H1 (cell line): ENCODE results near the gene TOM1L2. TPM values are rescaled to one million over a fixed set of nuclear protein-coding genes. Genes with fewer than 3 reads are reported as not detected.
A peak's percentile ranks its signal among the peaks of the same experiment; 100 is the strongest.

ENCODE experiments used
- CTCF ChIA-PET: fragments of 300-600 bp; sonication (Branson Sonifier 250); formaldehyde crosslinking; loops from one replicate; lab custom pipeline; 2021; ENCODE audit not compliant: partially characterized antibody; lab: Charles Lee
- POLR2A ChIA-PET: fragments of 300-600 bp; sonication (Branson Sonifier 250); formaldehyde crosslinking; loops from one replicate; lab custom pipeline; 2021; ENCODE audit warnings: inconsistent platforms; ENCODE audit not compliant: partially characterized antibody; lab: Charles Lee
- DNase-seq, 2 experiments: peaks; one replicate each; pipeline versions ENCODE4 v3.0.0 to v3.0.0-alpha.2; 2010 to 2022; ENCODE audit warnings: low spot score in 2 of 2, low read depth in 1 of 2, mixed read lengths in 1 of 2
- FAIRE-seq: peaks from 2 replicates; lab custom pipeline; 2011; peaks lifted over from hg19 to GRCh38; lab: Jason Lieb, UNC
- H2AFZ ChIP-seq: 2 replicates; pipeline ENCODE4 v1.8.1; 2012; ENCODE audit warnings: low read length, inconsistent platforms
- H2AK5ac ChIP-seq: 2 replicates; pipeline ENCODE4 v1.6.1; 2013; ENCODE audit warnings: low read depth, low read length
- H2BK120ac ChIP-seq: replicated peaks from 2 replicates; pipeline ENCODE3; 2013; ENCODE audit warnings: low read depth, low read length, inconsistent platforms
- H2BK12ac ChIP-seq: 2 replicates; pipeline ENCODE4 v1.6.1; 2013; ENCODE audit warnings: low read depth, low read length
- H2BK15ac ChIP-seq: 2 replicates; pipeline ENCODE4 v1.6.1; 2013; ENCODE audit warnings: low read length
- H2BK20ac ChIP-seq: 2 replicates; pipeline ENCODE4 v1.6.1; 2013; ENCODE audit warnings: low read length
- H2BK5ac ChIP-seq: 2 replicates; pipeline ENCODE4 v1.6.1; 2013; ENCODE audit warnings: low read depth, low read length
- H3K14ac ChIP-seq: 2 replicates; pipeline ENCODE4 v1.6.1; 2013; ENCODE audit warnings: inconsistent platforms; ENCODE audit not compliant: insufficient read length
- H3K18ac ChIP-seq: 2 replicates; pipeline ENCODE4 v1.6.1; 2013; ENCODE audit warnings: low read length; ENCODE audit errors: extremely low read depth
- H3K23ac ChIP-seq: 2 replicates; pipeline ENCODE4 v1.6.1; 2013; ENCODE audit warnings: inconsistent platforms; ENCODE audit not compliant: insufficient read length
- H3K23me2 ChIP-seq: 2 replicates; pipeline ENCODE4 v1.6.1; 2013; ENCODE audit warnings: low read depth, low read length
- H3K27ac ChIP-seq: 2 replicates; pipeline ENCODE4 v1.6.1; 2011; ENCODE audit warnings: low read depth, low read length, inconsistent platforms
- H3K27me3 ChIP-seq, 4 experiments: replicated peaks in 1 of 4; 1 replicate in 1 of 4; 2 replicates in 3 of 4; pipeline versions ENCODE4 v1.6.1 to v1.8.1; 2011 to 2013; ENCODE audit warnings: low read length in 3 of 4, mild to moderate bottlenecking in 3 of 4, inconsistent platforms in 2 of 4, mixed read lengths in 2 of 4, moderate library complexity in 1 of 4; ENCODE audit not compliant: control insufficient read depth in 3 of 4, insufficient read depth in 3 of 4; ENCODE audit errors: extremely low read depth in 1 of 4
- H3K36me3 ChIP-seq, 4 experiments: 2 replicates each; pipeline versions ENCODE4 v1.6.1 to v1.8.1; 2011 to 2013; ENCODE audit warnings: mild to moderate bottlenecking in 4 of 4, low read length in 3 of 4, moderate library complexity in 2 of 4, control low read depth in 1 of 4, inconsistent platforms in 1 of 4; ENCODE audit not compliant: insufficient read depth in 4 of 4, control insufficient read depth in 2 of 4
- H3K4ac ChIP-seq: replicated peaks from 2 replicates; pipeline ENCODE3; 2013; ENCODE audit warnings: low read length, low read depth, mixed read lengths, inconsistent platforms; ENCODE audit not compliant: insufficient read length
- H3K4me1 ChIP-seq, 4 experiments: replicated peaks in 1 of 4; 1 replicate in 1 of 4; 2 replicates in 3 of 4; pipeline versions ENCODE4 v1.6.1 to v1.8.1; 2011 to 2013; ENCODE audit warnings: low read length in 3 of 4, inconsistent platforms in 2 of 4, mixed read lengths in 1 of 4; ENCODE audit not compliant: insufficient read depth in 4 of 4, control insufficient read depth in 3 of 4
- H3K4me2 ChIP-seq, 2 experiments: 2 replicates each; pipeline versions ENCODE4 v1.6.1 to v1.8.1; 2011 to 2013; ENCODE audit warnings: low read depth in 2 of 2, low read length in 2 of 2, control low read depth in 1 of 2, inconsistent platforms in 1 of 2, mild to moderate bottlenecking in 1 of 2; ENCODE audit not compliant: insufficient read depth in 1 of 2
- H3K4me3 ChIP-seq, 4 experiments: fragments of 200-600, 300-600 bp in 1 of 4; sonication (generic), shearing (Covaris generic), sonication (Bioruptor Twin) in 1 of 4; 2 replicates each; pipeline versions ENCODE4 v1.5.1 to v1.8.1; 2011 to 2016; ENCODE audit warnings: low read length in 4 of 4, low read depth in 3 of 4, control low read depth in 2 of 4, inconsistent platforms in 2 of 4, mild to moderate bottlenecking in 2 of 4, mixed read lengths in 1 of 4, moderate library complexity in 1 of 4; ENCODE audit not compliant: insufficient read depth in 2 of 4; ENCODE audit errors: extremely low read depth in 1 of 4
- H3K56ac ChIP-seq: replicated peaks from 2 replicates; pipeline ENCODE3; 2013; ENCODE audit warnings: low read depth, mild to moderate bottlenecking, mixed read lengths, low read length, inconsistent platforms; ENCODE audit not compliant: insufficient read length
- H3K79me1 ChIP-seq: 2 replicates; pipeline ENCODE4 v1.6.1; 2013; ENCODE audit warnings: low read depth, low read length, control low read depth
- H3K79me2 ChIP-seq, 2 experiments: 2 replicates each; pipeline versions ENCODE4 v1.6.1 to v1.8.1; 2012 to 2013; ENCODE audit warnings: low read length in 2 of 2, mild to moderate bottlenecking in 2 of 2, inconsistent platforms in 1 of 2; ENCODE audit not compliant: insufficient read depth in 2 of 2, control insufficient read depth in 1 of 2
- H3K9ac ChIP-seq, 4 experiments: replicated peaks in 1 of 4; 1 replicate in 1 of 4; 2 replicates in 3 of 4; pipeline versions ENCODE4 v1.6.1 to v1.8.1; 2011 to 2013; ENCODE audit warnings: low read depth in 3 of 4, low read length in 3 of 4, control low read depth in 2 of 4, mild to moderate bottlenecking in 2 of 4, moderate library complexity in 2 of 4, inconsistent platforms in 1 of 4; ENCODE audit errors: extremely low read depth in 1 of 4
- H3K9me3 ChIP-seq, 2 experiments: 2 replicates each; pipeline versions ENCODE4 v1.6.1 to v1.8.1; 2012 to 2013; ENCODE audit warnings: mild to moderate bottlenecking in 2 of 2, moderate library complexity in 2 of 2, control low read depth in 1 of 2, inconsistent platforms in 1 of 2, low read depth in 1 of 2, low read length in 1 of 2, mixed read lengths in 1 of 2; ENCODE audit not compliant: insufficient read depth in 2 of 2
- H4K20me1 ChIP-seq, 2 experiments: replicated peaks in 1 of 2; 2 replicates each; pipeline versions ENCODE3 to v1.8.1; 2011 to 2013; ENCODE audit warnings: inconsistent platforms in 2 of 2, low read length in 2 of 2, mild to moderate bottlenecking in 1 of 2; ENCODE audit not compliant: insufficient read depth in 2 of 2, control insufficient read depth in 1 of 2
- H4K5ac ChIP-seq: 2 replicates; pipeline ENCODE4 v1.6.1; 2013; ENCODE audit warnings: low read length, low read depth, mixed read lengths, inconsistent platforms; ENCODE audit not compliant: insufficient read length
- H4K8ac ChIP-seq: 2 replicates; pipeline ENCODE4 v1.8.0; 2013; ENCODE audit warnings: mild to moderate bottlenecking, moderate library complexity, low read length, inconsistent platforms; ENCODE audit not compliant: insufficient read depth; ENCODE audit errors: extremely low read depth
- H4K91ac ChIP-seq: replicated peaks from 2 replicates; pipeline ENCODE3; 2013; ENCODE audit warnings: low read length, mixed read lengths, inconsistent platforms; ENCODE audit not compliant: insufficient read length
- BRCA1 ChIP-seq: IDR thresholded peaks from 2 replicates; pipeline ENCODE4 v1.6.1; 2012; ENCODE audit warnings: low read depth, low read length, improper control_type of control experiment
- CHD2 ChIP-seq: IDR thresholded peaks from 2 replicates; pipeline ENCODE4 v1.6.1; 2012; ENCODE audit warnings: low read length, improper control_type of control experiment
- E2F6 ChIP-seq: IDR thresholded peaks from 2 replicates; pipeline ENCODE4 v1.6.1; 2012; ENCODE audit warnings: inconsistent platforms
- GABPA ChIP-seq: IDR thresholded peaks from 2 replicates; pipeline ENCODE4 v1.6.1; 2011; ENCODE audit warnings: mild to moderate bottlenecking, low read length, moderate library complexity, borderline replicate concordance; ENCODE audit not compliant: insufficient read depth
- JUND ChIP-seq: IDR thresholded peaks from 2 replicates; pipeline ENCODE4 v1.6.1; 2011; ENCODE audit warnings: mild to moderate bottlenecking, improper control_type of control experiment, low read length
- POLR2AphosphoS5 ChIP-seq: IDR thresholded peaks from 2 replicates; pipeline ENCODE4 v1.6.1; 2011; ENCODE audit warnings: low read depth, low read length
- RAD21 ChIP-seq, 2 experiments: IDR thresholded peaks in 1 of 2; conservative IDR thresholded peaks in 1 of 2; 2 replicates each; pipeline ENCODE4 v1.6.1; 2011; ENCODE audit warnings: low read depth in 2 of 2, low read length in 2 of 2, improper control_type of control experiment in 1 of 2, inconsistent platforms in 1 of 2, mild to moderate bottlenecking in 1 of 2, moderate library complexity in 1 of 2
- SRF ChIP-seq: IDR thresholded peaks from 2 replicates; pipeline ENCODE4 v1.6.1; 2011; ENCODE audit warnings: mild to moderate bottlenecking, low read depth, low read length, moderate library complexity
- TBP ChIP-seq: IDR thresholded peaks from 2 replicates; pipeline ENCODE4 v1.6.1; 2011; ENCODE audit warnings: low read depth, low read length, improper control_type of control experiment
- WGBS, 2 experiments: shearing (Covaris generic) in 1 of 2; methylation state at CpG; one replicate each; pipeline versions ENCODE4 v1.1.6 to v1.1.7; 2013 to 2015; ENCODE audit warnings: low lambda C conversion rate in 2 of 2, mixed read lengths in 2 of 2, inconsistent platforms in 1 of 2, low coverage in 1 of 2, missing lambda C conversion rate in 1 of 2; ENCODE audit not compliant: insufficient replicate concordance in 2 of 2, insufficient coverage in 1 of 2, insufficient read length in 1 of 2; ENCODE audit errors: extremely low coverage in 1 of 2, missing lambda C conversion rate in 1 of 2; 5-methylcytosine and 5-hydroxymethylcytosine counted together
- polyA plus RNA-seq, 7 experiments: library from polyadenylated mRNA; depleted of rRNA in 3 of 7; stranded (reverse) in 5 of 7; unstranded in 2 of 7; fragments of >200 nt in 5 of 7; fragments of 200-250 nt in 2 of 7; gene quantifications; 1 replicate in 5 of 7; 2 replicates in 1 of 7; 4 replicates in 1 of 7; pipeline versions ENCODE4 v1.2.1 to v1.2.3, GENCODE V29; 2011 to 2013; ENCODE audit warnings: missing spikeins in 2 of 7, mixed read lengths in 2 of 7
- total RNA-seq: library from RNA; stranded (reverse); fragmentation: NEBNext Ultra II Directional; extraction: Animal tissue kit (Norgen Biotek cat#: 25700); gene quantifications from 2 replicates; pipeline ENCODE4 v1.2.1, GENCODE V29; 2021

Gene TOM1L2
- total and polyA plus RNA-seq, 2 of the 8 experiments (the other 6 are each of a cell fraction or from before 2014, with no cell fraction given), result 2.0 to 3.4 TPM

GRCh38 chr17:17812211-17813054, 159.8 kb downstream of the TOM1L2 start:
- no peak overlapping the region for H3K14ac ChIP-seq
- H3K79me2 ChIP-seq, result no peaks in the 10 kb centered on the region
- no peak overlapping the region for H4K91ac ChIP-seq
- no peak overlapping the region for H4K5ac ChIP-seq
- peaks cover 6 to 23% (median 16%) of the 10 kb centered on the region in 4 experiments for H3K27me3 ChIP-seq
- H3K23ac ChIP-seq, result no peak overlapping the region
- peak overlapping the region in 1 of 4 experiments; percentile 14; a peak in 1 of 8 replicates for H3K4me3 ChIP-seq
- CTCF ChIA-PET, result interaction anchor here (0.7 to 18.1 kb wide), 50 partner anchors 7 to 1885 kb away, joined by 3 to 375 read pairs (median 4); partner anchors contain the start of gene SREBF1
- H3K4me1 ChIP-seq, result peaks cover 0 to 20% (median 12%) of the 10 kb centered on the region in 4 experiments; a peak in 6 of 7 replicates
- H3K4me2 ChIP-seq, result peak overlapping the region in 1 of 2 experiments; percentile 69; a peak in 2 of 4 replicates
- H3K56ac ChIP-seq, result no peak overlapping the region
- H2BK5ac ChIP-seq, result peak overlapping the region; percentile 75; the same call in 1 of the 2 replicates
- no peak overlapping the region for H2AFZ ChIP-seq
- peaks cover 18 to 38% (median 29%) of the 10 kb centered on the region in 4 experiments; a peak in 7 of 8 replicates for H3K36me3 ChIP-seq
- H3K9ac ChIP-seq, result no peak overlapping the region
- H2BK20ac ChIP-seq, result 0 out of 2 replicates have a peak overlapping the region, but pooled peaks have one; percentile 5
- H3K18ac ChIP-seq, result peak overlapping the region; percentile 83
- H2BK15ac ChIP-seq, result no peak overlapping the region
- 63% methylated on average over 53 of the region's 59 CpGs; no CpG with 5 or more reads in 1 of the 2 experiments for WGBS, 2 experiments
- DNase-seq (peak in 1 of 2 experiments; percentile 99), FAIRE-seq (no peak)
- peaks cover 6 to 17% of the 10 kb centered on the region in 2 experiments for H4K20me1 ChIP-seq
- peak overlapping the region; percentile 16 for H4K8ac ChIP-seq
- no peak overlapping the region; the same call in 1 of the 2 replicates for H2AK5ac ChIP-seq
- H3K4ac ChIP-seq, result no peak overlapping the region
- H3K27ac ChIP-seq, result no peak overlapping the region
- no peak overlapping the region for H2BK120ac ChIP-seq
- 0 out of 2 replicates have a peak overlapping the region, but pooled peaks have one; percentile 92 for H2BK12ac ChIP-seq
- POLR2A ChIA-PET, result interaction anchor here (0.7 to 24.7 kb wide), 8 partner anchors 12 to 112 kb away, joined by 3 to 532 read pairs (median 4); partner anchors contain the start of gene SREBF1
- peaks cover 10% of the 10 kb centered on the region; the same call in 1 of the 2 replicates for H3K23me2 ChIP-seq
- H3K9me3 ChIP-seq, result no peaks in the 10 kb centered on the region
- no peaks in the 10 kb centered on the region for H3K79me1 ChIP-seq
- peak; percentile 86 to 92 for TF ChIP-seq RAD21 (IDR thresholded peaks at IDR 0.05 in 1 of 2, conservative IDR thresholded peaks at IDR 0.05 in 1 of 2; ENCODE audit: low read depth in 2 of 2, low read length in 2 of 2)
- no peak for TF ChIP-seq BRCA1
- TF ChIP-seq CHD2, result no peak
- TF ChIP-seq E2F6, result peak; percentile 45; the same call in 1 of the 2 replicates
- TF ChIP-seq GABPA, result peak; percentile 64; the same call in 1 of the 2 replicates
- peak; percentile 25; the same call in 1 of the 2 replicates for TF ChIP-seq TBP
- 0 out of 2 replicates have a peak, but pooled peaks have one; percentile 18 for TF ChIP-seq POLR2AphosphoS5
- no peak for TF ChIP-seq SRF
- TF ChIP-seq JUND, result no peak
